Muscle layer of duodenum (tissue), 2 donors: ENCODE data around the gene SEMA6A.

ENCODE experiments used
- H3K27ac ChIP-seq: one replicate; pipeline ENCODE4 v1.7.0; 2013; ENCODE audit warnings: mild to moderate bottlenecking, low read length
- H3K27me3 ChIP-seq: one replicate; pipeline ENCODE4 v1.7.0; 2013; ENCODE audit warnings: low read depth, mild to moderate bottlenecking, control low read depth, low read length
- H3K36me3 ChIP-seq, 2 donors: one replicate each; pipeline ENCODE4 v1.7.0; 2013; ENCODE audit warnings: low read length in 2 of 2, control low read depth in 1 of 2, mild to moderate bottlenecking in 1 of 2; ENCODE audit not compliant: insufficient read depth in 2 of 2, control insufficient read depth in 1 of 2
- H3K4me1 ChIP-seq, 2 donors: one replicate each; pipeline ENCODE4 v1.7.0; 2013; ENCODE audit warnings: low read length in 2 of 2, mild to moderate bottlenecking in 2 of 2, control low read depth in 1 of 2, moderate library complexity in 1 of 2; ENCODE audit not compliant: insufficient read depth in 2 of 2, control insufficient read depth in 1 of 2
- H3K4me3 ChIP-seq, 2 donors: one replicate each; pipeline ENCODE4 v1.7.0; 2013; ENCODE audit warnings: low read length in 2 of 2, low read depth in 1 of 2, mild to moderate bottlenecking in 1 of 2
- H3K9me3 ChIP-seq, 2 donors: one replicate each; pipeline ENCODE4 v1.7.0; 2013; ENCODE audit warnings: low read length in 2 of 2, control low read depth in 1 of 2, mild to moderate bottlenecking in 1 of 2; ENCODE audit not compliant: control insufficient read depth in 1 of 2
- donor health status: healthy.

Gene SEMA6A

DNA sequence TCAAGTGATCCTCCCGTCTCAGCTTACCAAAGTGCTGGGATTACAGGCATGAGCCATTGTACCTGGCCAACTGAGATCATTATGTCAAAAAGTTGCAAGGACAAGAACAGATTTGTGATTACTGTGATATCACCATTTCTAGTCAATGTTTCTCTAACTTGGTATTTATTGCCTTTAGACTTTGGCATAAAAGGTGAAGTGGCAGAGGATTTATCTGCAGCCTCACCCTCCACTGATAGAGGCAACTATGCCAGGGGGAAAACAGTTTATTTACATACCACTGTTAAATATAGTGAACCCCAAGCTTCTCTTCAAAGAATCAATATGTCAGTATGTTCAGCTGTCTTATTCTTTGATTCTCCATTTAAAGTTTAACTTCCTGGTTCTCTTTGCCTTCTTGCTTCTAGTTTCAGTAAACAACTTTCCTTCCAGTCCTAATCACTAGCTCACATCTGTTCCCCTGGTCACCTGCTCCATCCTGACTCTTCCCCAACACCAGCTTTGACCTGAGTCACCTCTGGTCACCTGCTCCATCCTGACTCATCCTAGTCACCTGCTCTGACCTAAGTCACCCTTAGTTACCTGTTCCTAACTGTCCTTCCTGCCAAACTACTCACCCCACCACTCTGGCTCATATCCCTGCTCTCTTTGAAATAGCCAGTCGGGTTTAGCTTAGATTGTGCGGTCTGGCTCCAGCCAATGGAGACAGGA is 29.9 kb downstream of the SEMA6A start:
- Histone ChIP-seq H3K27me3 (no peaks in the 10 kb centered on the region), H3K4me3 (no peak overlapping the region), H3K36me3 (no peaks in the 10 kb centered on the region), H3K4me1 (no peaks in the 10 kb centered on the region), H3K27ac (no peak overlapping the region), H3K9me3 (peaks cover 9 to 18% of the 10 kb centered on the region in 2 donors)

DNA sequence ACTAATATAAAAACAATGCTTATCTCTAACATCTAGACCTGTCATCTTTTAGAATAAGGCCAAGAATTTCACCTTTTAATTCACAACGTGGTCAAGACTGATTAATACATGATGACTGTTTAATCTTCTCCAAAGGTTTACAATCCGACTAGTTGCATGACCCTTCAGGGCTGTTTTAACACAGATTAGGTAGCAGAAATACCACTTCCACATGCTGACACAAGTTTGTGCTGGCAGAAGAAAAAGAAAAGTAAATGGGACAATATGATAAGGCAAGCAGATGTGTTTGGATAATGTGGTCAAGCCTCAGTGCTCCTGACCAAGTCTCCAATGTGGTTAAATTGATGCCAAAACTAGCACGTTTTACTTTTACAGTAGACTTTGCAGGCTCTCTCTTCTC is 31.1 kb downstream of the SEMA6A start:
- Histone ChIP-seq H3K27ac (no peak overlapping the region), H3K4me3 (no peak overlapping the region), H3K27me3 (no peaks in the 10 kb centered on the region), H3K36me3 (no peaks in the 10 kb centered on the region), H3K9me3 (peaks cover 9 to 18% of the 10 kb centered on the region in 2 donors), H3K4me1 (no peaks in the 10 kb centered on the region)

DNA sequence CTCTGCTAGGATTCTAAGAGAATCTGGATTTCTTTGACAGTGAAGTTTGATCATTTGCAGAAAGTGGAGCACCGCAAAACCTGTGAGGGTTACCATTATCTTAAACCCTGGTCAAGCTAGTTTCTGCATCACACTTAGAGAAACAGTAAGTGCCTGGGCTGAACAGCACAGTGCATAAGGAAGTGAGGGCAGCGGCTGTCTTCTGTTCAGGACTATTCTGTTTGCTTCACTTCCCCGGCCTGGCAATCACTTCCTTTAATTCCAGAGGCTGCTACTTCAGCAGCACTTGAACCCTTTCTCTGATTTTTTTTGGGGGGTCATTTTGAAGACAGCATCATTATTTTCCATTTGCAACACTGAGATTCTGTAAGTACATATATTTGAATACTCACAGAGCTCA is 32.0 kb downstream of the SEMA6A start:
- Histone ChIP-seq H3K36me3 (no peaks in the 10 kb centered on the region), H3K27me3 (no peaks in the 10 kb centered on the region), H3K27ac (no peak overlapping the region), H3K9me3 (peaks cover 9 to 18% of the 10 kb centered on the region in 2 donors), H3K4me1 (no peaks in the 10 kb centered on the region), H3K4me3 (no peak overlapping the region)

DNA sequence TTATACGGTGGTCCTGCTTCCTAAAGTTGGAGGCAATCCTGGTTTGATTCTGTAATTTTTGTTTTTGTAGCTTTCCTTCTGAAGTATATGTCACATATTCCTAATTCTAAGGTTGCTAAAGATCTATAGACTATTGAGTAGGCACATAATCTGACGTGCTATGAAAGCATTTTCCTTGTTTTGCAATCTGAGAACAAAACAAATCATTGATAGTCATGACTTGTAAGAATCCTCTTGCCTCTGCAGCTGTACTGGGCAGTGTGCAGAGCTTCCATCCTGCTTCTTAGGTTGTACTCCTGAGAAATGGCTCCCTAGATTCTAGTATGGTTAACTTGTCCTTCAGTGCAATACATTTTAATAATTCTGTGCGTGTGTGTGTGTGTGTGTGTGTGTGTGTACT is 35.4 kb downstream of the SEMA6A start:
- H3K4me1 ChIP-seq, result peaks cover 9 to 13% of the 10 kb centered on the region in 2 donors
- H3K9me3 ChIP-seq, result no peaks in the 10 kb centered on the region
- no peaks in the 10 kb centered on the region for H3K36me3 ChIP-seq
- no peak overlapping the region for H3K27ac ChIP-seq
- H3K4me3 ChIP-seq, result no peak overlapping the region
- no peaks in the 10 kb centered on the region for H3K27me3 ChIP-seq

DNA sequence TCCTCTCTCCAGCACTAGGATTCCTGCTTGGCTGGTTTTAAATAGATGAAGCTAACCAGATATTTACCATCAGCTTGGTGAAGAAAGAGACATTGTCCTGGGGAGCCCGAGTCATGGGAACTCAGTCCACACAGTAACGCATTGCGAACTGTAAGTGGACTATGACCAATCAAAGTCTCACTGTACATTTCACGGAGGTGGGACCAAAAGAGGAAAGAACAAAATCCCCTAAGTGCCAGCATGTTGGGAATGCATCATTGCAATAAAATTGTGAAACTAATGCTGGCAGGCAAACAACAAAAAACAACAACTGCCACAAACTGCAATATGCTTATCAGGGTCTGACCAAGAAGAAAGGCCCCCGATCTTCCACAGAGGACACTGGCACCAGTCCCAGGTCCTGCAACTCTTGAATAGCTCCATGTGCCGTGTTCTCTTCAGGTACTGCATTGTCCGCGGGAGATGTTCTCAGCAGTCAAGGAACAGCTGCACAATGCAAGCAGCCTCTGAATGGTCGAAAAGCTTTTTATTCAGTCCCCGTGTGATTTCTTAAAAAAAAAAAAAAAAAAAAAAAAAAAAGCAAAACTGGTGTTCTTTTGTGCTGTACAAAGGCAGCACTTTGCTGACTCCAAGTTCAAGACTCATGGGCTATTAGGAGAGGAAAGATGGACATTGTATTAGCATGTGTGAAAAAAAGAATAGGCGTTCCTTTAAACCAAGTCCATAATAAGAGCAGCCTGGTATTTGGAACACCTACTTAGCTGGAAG is 38.1 kb downstream of the SEMA6A start:
- peak overlapping the region; percentile 56 for H3K27ac ChIP-seq
- H3K36me3 ChIP-seq, result no peaks in the 10 kb centered on the region
- no peaks in the 10 kb centered on the region for H3K27me3 ChIP-seq
- H3K9me3 ChIP-seq, result no peaks in the 10 kb centered on the region
- H3K4me1 ChIP-seq, result peaks cover 9 to 29% of the 10 kb centered on the region in 2 donors
- H3K4me3 ChIP-seq, result peak overlapping the region in 1 of 2 donors; percentile 16

DNA sequence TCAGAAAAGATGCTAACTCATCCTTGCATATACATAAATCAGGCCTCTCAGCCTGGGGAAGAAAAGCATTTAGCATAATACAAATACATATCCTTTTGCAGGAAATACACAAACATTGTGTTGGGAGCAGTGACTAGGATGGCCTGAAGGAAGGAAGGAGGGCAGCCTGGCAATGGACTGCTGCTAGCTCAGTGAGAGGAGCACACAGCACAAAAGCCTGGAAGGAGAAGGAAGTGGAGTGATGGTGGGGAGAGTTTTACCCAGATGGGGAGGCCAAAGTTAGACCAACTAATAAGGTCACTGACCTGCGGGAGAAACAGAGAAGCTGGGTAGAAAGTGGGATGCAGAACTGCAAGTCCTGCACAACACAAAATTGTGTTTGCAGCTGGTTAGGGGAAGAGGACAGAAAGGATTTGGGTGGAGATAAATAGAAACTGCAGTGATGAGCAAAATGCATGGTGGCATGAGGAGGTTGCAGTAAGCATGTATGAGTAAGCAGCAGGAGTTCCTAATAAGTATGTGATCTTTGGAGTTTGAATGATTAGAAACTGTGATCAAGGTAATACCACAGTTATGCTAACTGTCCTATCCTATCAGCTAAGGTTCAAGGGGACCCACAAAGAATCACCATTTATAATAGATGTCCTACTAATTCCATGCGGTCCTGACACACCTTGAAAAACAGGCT is 39.5 kb downstream of the SEMA6A start:
- Histone ChIP-seq H3K4me3 (no peak overlapping the region), H3K9me3 (no peaks in the 10 kb centered on the region), H3K27ac (no peak overlapping the region), H3K4me1 (peaks cover 9 to 32% of the 10 kb centered on the region in 2 donors), H3K36me3 (no peaks in the 10 kb centered on the region), H3K27me3 (no peaks in the 10 kb centered on the region)

DNA sequence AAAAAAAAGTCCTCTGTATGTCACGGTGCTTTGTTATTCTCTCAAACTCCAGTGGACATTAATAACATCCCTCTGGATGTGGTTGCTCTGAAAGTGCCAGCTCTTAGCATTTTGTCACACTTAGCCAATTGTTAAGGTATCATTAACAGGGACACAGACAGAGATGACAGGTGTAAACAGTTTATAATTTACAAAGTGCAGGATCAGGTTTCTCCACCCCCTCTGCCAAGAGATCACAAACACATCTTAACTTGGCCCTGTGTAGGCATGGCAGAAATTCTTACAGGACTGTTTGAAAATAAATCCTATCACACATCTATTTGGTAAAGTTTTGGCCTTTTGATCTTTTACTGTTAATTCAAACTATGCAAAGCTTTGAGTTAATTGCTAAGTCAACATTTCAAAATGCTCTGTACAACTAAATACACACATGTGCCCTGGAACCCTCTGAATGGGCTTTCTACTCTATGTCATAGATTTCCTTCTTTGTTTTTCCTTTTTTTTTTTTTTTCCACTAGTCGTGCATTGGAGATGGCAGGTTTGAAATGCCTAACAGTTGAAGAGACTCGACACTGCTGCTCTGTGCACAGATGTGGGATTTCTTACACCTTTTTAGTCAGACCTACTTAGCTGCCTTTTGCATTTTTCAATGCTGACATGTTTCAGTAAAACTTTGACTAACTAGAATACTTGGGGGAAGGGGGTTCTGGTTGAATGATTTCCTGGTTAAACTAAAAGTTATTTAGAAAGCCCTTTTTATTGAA is 41.7 kb downstream of the SEMA6A start:
- H3K27me3 ChIP-seq, result no peaks in the 10 kb centered on the region
- H3K27ac ChIP-seq, result no peak overlapping the region
- H3K9me3 ChIP-seq, result no peaks in the 10 kb centered on the region
- peaks cover 12 to 46% of the 10 kb centered on the region in 2 donors for H3K4me1 ChIP-seq
- no peak overlapping the region for H3K4me3 ChIP-seq
- H3K36me3 ChIP-seq, result no peaks in the 10 kb centered on the region

DNA sequence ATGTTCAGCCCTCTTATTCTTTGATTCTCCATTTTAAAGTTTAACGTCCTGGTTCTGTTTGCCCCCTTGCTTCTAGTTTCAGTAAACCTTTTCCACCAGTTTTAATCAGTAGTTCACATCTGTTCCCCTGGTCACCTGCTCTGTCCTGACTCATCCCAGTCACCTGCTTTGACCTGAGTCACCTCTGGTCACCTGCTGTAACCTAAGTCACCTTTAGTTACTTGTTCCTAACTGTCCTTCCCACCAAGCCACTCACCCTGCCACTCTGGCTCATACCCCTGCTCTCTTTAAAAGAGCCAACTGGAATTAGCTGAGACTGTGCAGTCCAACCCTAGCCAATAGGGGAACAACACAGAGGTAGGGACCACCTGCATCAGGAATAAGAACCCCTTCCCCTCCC is 43.0 kb downstream of the SEMA6A start:
- Histone ChIP-seq H3K4me3 (no peak overlapping the region), H3K27me3 (no peaks in the 10 kb centered on the region), H3K9me3 (no peaks in the 10 kb centered on the region), H3K27ac (no peak overlapping the region), H3K4me1 (peaks cover 13 to 48% of the 10 kb centered on the region in 2 donors), H3K36me3 (no peaks in the 10 kb centered on the region)

DNA sequence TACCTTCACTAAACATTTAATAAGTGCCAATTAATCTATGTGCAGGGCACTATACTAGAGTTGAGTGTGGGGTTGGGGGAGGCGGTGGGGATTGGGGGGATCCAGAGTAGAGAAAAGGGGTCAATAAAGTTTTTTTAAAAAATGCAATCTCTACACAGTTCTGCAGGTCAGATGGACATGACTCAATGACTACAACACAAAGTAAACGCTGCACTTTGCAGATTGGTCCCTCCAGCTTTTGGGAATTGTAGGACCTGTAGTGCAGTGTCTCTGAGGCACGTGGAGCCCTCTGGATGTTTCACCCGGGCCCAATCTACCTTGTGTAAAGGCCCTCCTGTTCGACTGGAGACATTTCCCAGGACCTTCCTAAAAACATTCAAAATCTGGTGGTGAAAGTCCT is 43.5 kb downstream of the SEMA6A start:
- no peak overlapping the region for H3K4me3 ChIP-seq
- peaks cover 17 to 46% of the 10 kb centered on the region in 2 donors for H3K4me1 ChIP-seq
- no peaks in the 10 kb centered on the region for H3K36me3 ChIP-seq
- H3K27ac ChIP-seq, result no peak overlapping the region
- H3K27me3 ChIP-seq, result no peaks in the 10 kb centered on the region
- H3K9me3 ChIP-seq, result no peaks in the 10 kb centered on the region

DNA sequence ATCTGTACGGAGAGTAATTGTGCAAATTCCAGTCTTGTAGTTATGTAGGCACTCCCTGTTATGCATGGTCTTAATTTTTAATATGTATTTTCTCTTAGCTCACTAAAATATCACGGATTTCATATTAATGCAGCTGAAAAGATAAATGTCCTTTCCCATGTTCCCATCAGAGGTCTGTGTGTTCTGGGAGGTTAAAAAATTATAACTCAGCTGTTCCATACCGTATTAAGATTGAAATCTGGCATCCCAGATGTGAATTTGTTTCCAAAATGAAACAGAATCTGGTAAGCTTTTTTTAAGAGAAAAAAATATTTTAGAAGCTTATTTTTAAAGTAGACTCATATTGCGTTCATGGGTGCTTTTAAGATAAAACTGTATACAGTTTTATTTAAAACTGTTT is 44.3 kb downstream of the SEMA6A start:
- Histone ChIP-seq H3K36me3 (no peaks in the 10 kb centered on the region), H3K4me3 (no peak overlapping the region), H3K27ac (no peak overlapping the region), H3K27me3 (no peaks in the 10 kb centered on the region), H3K4me1 (peaks cover 11 to 37% of the 10 kb centered on the region in 2 donors), H3K9me3 (no peaks in the 10 kb centered on the region)

DNA sequence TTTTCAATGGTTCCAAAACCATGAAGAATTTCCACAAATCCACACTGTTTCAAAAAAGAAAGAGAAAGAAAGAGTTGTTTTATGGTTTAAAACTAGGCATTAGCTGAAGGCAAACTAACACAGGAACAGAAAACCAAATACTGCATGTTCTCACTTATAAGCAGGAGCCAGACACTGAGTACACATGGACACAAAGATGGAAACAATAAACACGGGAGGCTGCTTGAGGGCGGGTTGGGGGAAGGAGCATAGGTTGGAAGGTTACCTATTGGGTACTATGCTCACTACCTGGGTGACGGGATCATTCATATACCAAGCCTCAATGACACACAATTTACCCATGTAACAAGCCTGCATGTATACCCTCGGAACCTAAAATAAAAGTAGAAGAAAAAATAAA is 45.0 kb downstream of the SEMA6A start:
- no peak overlapping the region for H3K27ac ChIP-seq
- H3K27me3 ChIP-seq, result no peaks in the 10 kb centered on the region
- H3K4me3 ChIP-seq, result no peak overlapping the region
- no peaks in the 10 kb centered on the region for H3K36me3 ChIP-seq
- H3K4me1 ChIP-seq, result peaks cover 11 to 38% of the 10 kb centered on the region in 2 donors
- no peaks in the 10 kb centered on the region for H3K9me3 ChIP-seq
